HG02852 (cell line): ENCODE measurements around the gene NDUFS5.
A peak's percentile ranks its signal among the peaks of the same experiment; 100 is the strongest.
"Not testable (repeated sequence)": the region's sequence is repeated elsewhere in the genome, so short reads cannot be mapped to it uniquely, and the experiment has no call there.

Source experiments
- ATAC-seq: cut with Tn5 transposase; IDR thresholded peaks from one replicate; pipeline ENCODE4 v1.9.1; 2021; ENCODE audit warnings: mild to moderate bottlenecking, moderate library complexity; ENCODE audit not compliant: unreplicated experiment

NDUFS5 gene

GRCh38 chr1:39026051-39026865, at the start of gene NDUFS5:
TSS of gene NDUFS5 (plus strand) at chr1:39026350. CDS start at chr1:39028725, 2,375 bp downstream.
- ATAC-seq = peak; percentile 80

- not testable (repeated sequence) for ATAC-seq
Measured at GRCh38 chr1:38977399-38978244, 48.5 kb upstream of the NDUFS5 start.

GRCh38 chr1:38978245-38978542, 48.0 kb upstream of the NDUFS5 start:
- ATAC-seq = not testable (repeated sequence)

- ATAC-seq = not testable (repeated sequence)
Measured at GRCh38 chr1:38979380-38979779, 46.8 kb upstream of the NDUFS5 start.

GRCh38 chr1:38989979-38990378, 36.2 kb upstream of the NDUFS5 start:
- no peak for ATAC-seq

GRCh38 chr1:38990386-38990737, 35.8 kb upstream of the NDUFS5 start:
- ATAC-seq = no peak

- peak; percentile 92 for ATAC-seq
Measured at GRCh38 chr1:38990738-38991637, 35.2 kb upstream of the NDUFS5 start, which contains the start of gene AKIRIN1. TSS of gene AKIRIN1 (plus strand) at chr1:38991276. CDS start at chr1:38991381, 105 bp downstream.

- peak; percentile 1 for ATAC-seq
Measured at GRCh38 chr1:38991638-38992411, 34.3 kb upstream of the NDUFS5 start.

GRCh38 chr1:38992412-38993111, 33.6 kb upstream of the NDUFS5 start:
- ATAC-seq = no peak

- ATAC-seq = no peak
Measured at GRCh38 chr1:38994196-38994595, 32.0 kb upstream of the NDUFS5 start.

- no peak for ATAC-seq
Measured at GRCh38 chr1:38997034-38997900, 28.9 kb upstream of the NDUFS5 start.

- ATAC-seq = no peak
Measured at GRCh38 chr1:38997901-38998190, 28.3 kb upstream of the NDUFS5 start.

- ATAC-seq = no peak
Measured at GRCh38 chr1:39001516-39002421, 24.4 kb upstream of the NDUFS5 start.

- ATAC-seq = no peak
Measured at GRCh38 chr1:39003281-39003680, 22.9 kb upstream of the NDUFS5 start.

- no peak for ATAC-seq
Measured at GRCh38 chr1:39003794-39004193, 22.4 kb upstream of the NDUFS5 start.

- ATAC-seq = no peak
Measured at GRCh38 chr1:39006287-39006686, 19.9 kb upstream of the NDUFS5 start.

- ATAC-seq = no peak
Measured at GRCh38 chr1:39006726-39007645, 19.2 kb upstream of the NDUFS5 start.
